MV-4-11 (cell line): ENCODE data around the gene ACBD6.
"Not testable (repeated sequence)": the region's sequence is repeated elsewhere in the genome, so short reads cannot be mapped to it uniquely, and the experiment has no call there.

Experiments
- DNase-seq: peaks from one replicate; lab custom pipeline; 2025; lab: John Stamatoyannopoulos, UW

The ACBD6 gene

DNA sequence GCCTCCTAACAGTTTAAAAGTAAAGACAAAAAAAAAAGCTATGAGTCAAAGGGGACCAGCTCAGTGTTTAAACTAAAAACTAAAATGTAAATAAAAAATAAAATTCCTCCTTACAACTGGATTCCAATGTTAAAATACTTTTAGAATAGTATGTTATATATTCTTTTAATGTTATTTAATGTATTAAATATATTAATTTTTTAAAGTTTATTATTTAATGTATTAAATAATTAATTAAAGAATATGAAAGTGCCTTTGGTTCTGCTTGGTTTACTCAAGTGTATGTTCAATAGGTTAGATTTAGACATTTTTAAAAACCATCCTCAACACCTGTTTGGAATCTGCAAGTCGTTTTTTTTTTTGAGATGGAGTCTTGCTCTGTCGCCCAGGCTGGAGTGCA lies 13.1 kb downstream of the ACBD6 start:
- DNase-seq, result no peak

DNA sequence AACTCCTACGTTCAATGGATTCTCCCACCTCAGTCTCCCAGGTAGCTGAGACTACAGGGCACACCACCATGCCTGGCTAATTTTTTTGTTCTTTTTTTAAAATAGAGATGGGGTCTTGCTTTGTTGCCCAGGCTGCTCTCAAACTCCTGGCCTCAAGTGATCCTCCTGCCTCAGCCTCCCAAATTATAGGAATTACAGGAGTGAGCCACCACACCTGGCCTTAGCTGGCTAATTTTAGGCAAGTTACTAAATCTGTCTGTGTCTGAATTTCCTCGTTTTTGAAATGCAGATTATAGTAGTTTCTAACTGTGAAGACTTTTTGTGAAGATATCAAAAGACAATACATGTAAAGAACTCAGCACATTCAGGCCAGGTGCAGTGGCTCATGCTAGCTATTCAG lies 13.7 kb downstream of the ACBD6 start:
- DNase-seq, result no peak

DNA sequence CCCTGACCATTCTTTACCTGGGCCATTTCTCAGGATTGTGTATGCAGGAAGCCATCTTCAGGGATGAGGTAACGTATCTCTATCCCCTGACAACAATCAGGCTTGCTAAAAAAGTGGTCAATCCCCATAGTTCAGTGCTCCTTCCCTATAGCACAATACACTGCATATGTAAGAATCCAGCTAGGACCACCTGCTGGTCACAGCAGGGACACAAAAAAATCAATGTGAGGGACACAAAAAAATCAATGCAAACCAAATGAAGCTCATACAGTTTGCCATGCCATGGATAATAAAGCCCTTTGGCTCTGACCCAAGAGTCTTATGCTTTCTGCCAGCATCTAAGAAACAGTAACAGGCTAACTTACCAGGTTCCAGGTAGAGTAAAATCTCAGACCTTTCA lies 16.3 kb downstream of the ACBD6 start:
- DNase-seq, result no peak

DNA sequence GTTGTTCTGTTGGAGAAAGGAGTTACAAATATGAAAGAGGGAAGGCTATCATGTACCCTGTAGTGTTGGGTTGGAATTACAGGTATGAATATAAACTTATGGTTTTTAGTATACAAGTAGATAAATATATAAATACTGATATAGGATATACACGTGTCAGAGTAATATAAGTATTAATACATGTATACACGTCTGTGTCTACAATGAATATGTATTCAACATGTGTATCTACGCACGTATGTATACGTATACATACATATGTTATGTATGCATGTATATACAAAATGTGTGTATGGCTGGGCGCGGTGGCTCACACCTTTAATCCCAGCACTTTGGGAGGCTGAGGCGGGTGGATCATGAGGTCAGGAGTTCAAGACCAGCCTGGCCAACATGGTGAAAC lies 17.9 kb downstream of the ACBD6 start:
- no peak for DNase-seq

DNA sequence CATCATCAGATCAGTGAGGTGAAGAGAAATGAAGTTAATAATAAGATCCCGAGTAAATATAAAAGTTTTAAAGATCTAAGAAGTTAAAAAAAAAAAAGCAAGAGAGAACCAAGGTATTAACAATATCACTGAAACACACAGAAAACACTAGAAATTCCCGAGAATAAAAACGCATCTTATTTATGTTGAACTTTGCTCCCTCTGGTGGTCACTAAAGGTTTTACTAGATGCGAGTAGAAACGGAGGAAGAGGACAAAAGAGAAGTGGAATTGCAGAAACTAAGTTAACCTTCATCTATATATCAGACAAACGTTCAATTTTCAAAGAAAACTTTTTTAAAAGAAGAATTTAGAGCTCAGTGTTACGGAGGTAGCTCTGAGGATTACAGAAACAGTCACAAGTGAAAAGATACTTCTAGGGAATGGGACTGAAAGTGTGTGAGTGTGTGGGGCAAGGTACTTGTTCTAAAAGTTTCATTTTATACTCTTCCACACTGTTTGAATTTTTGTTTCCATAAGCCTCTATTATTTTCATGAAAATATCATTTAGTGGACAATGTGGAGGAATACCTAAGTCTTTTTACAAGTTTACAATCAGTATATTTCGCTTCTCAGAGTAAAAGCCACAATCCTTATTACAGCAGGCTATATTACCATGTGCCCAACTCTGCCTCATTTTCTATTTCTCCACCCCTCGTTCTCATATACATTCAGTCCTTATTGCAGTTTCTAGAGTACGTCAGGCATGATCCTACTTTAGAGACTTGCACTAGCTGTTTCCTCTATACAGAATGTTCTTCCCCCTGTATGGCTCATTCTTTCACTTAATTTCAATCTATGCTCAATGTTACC lies 19.7 kb downstream of the ACBD6 start:
- DNase-seq, result peak; percentile 54

DNA sequence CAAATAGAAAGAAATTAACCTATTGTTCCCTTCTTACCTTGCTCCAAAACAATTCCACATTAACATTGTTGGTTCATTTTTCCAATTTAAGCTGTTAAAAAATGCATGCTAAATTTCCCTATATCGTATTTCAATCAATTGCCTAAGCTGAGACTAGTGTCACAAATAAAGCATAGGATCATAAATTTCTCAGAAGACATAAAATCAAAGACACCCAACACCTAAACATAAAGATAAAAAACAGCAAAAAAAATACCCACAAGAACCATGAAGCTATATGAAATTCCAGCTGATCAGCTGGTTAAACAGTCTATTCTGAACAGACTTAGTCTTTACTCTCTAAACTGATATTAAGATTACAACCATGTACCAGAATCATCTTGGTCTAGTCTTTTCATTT lies 32.3 kb downstream of the ACBD6 start:
- DNase-seq, result no peak

DNA sequence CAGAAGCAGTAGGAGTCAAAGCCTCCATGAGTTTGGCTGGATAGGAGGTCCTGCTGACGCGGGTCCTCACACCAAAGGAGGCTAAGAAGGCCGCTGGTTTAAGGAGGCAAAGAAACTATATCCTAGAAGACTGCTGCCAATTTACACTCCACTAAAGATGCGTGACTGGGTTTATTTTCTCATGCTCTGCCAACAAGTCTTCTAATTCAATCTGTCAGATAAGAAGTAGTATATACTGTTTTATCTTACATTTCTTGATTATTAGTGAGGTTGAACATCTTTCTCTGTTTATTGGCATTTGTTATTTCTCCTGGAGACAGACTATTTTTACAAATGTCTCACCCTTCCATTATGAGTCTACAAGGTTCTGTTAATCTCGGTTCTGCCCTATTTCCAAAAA lies 34.1 kb downstream of the ACBD6 start:
- no peak for DNase-seq

DNA sequence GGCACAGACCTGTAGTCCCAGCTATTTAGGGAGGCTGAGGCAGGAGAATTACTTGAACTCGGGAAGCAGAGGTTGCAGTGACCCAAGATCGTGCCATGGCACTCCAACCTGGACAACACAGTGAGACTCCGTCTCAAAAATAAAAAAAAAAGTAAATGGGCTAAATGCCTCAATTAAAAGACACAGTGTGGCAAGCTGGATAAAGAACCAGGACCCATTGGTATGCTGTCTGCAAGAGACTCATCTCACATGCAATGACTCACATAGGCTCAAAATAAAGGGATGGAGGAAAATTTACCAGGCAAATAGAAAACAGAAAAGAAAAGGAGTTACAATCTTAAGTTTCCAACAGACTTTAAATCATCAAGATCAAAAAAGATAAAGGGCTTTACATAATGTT lies 40.3 kb downstream of the ACBD6 start:
- DNase-seq, result no peak

DNA sequence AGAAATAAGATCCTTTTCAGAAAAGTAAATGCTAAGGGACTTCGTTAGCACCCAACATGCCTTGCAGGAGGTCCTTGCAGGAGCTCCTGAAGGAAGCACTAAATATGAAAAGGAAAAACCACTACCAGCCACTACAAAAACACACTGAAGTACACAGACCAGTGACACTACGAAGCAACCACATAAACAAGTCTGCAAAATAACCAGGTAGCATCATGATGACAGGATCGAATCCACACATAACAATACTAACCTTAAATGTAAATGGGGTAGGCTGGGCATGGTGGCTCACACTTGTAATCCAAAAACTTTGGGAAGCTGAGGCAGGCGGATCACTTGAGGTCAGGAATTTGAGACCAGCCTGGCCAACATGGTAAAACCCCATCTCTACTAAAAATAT lies 40.7 kb downstream of the ACBD6 start:
- not testable (repeated sequence) for DNase-seq

DNA sequence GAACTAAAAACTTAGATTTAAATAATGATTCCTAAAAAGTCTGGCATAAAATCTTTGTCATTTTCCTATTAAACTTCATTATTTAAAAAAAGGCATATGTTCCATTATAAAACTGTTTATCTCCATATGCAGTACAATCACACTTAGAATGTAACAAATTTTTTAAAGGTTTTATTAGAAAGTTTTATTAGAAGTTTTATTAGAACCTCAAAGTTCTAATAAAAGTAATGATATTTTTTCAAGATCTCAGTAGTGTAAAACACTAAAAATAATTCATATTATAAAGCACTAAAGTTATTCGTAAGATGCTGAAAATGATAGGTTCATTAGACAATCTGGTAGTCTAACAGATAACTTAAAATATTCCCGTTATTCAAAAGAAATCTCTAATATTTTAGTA lies 43.6 kb downstream of the ACBD6 start:
- no peak for DNase-seq

DNA sequence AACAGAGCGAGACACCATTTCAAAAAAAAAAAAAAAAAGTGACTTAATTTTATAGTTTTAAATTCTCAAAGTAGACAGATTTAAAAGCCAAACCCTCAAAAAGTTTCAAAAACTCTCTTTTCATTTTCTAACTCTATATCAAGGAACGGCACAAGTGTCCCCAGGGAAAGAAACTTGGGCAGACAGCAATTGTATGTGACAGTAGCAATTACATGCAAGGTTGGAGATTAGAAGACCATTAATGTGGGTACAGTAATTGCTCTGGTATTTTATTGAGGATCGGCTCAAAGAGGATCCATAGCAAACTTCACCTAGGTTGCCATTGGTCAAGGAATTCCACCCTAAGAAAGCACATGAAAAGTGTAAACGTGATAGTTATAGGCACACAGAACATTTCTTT lies 46.2 kb downstream of the ACBD6 start:
- DNase-seq, result no peak

DNA sequence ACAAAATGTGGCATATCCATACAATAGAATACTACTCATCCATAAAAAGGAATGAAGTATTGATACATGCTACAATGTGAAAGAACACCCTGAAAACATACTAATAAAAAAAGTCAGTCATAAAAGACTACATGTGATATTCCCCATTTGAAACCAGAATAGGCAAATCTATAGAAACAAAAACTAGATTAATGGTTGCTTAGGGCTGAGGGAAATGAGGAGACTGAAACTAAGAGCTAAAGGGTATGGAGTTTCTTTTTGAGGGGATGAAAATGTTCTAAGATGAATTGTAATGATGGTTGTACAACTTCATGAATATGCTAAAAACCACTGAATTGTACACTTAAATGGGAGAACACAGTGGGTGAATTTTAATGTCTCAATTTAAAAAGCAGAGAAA lies 50.9 kb downstream of the ACBD6 start:
- no peak for DNase-seq

DNA sequence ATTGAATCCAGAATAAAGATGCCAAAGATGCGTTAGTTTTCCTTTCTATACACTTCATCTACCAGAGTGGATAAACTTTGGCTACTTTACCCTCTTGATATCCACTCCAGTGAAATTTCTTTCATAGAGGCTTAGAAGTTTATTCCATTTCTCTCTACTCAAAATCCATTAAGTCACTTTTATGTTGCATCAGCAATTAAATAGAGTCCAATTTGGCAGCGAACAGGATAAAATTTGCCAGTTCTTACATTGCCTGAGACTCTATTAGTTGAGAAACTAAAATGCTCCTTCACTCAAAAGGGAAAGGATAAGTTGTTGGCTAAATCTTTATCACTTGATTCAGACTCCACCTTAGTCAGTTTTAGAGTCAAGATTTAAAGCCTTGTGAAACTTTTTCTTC lies 57.9 kb downstream of the ACBD6 start:
- DNase-seq, result no peak

DNA sequence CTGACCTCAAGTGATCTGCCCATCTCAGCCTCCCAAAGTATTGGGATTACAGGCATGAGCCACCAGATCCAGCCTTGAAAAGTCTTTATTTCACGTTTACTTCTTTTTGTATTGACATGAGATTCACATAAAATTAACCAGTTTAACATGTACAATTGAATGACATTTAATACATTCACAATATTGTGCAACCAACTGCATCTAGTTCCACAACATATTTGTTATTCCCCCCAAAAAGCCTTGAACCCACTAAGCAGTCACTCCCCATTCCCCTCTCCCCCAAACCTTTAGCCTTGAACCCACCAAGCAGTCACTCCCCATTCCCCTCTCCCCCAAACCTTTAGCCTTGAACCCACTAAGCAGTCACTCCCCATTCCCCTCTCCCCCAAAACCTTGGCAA lies 62.0 kb downstream of the ACBD6 start:
- DNase-seq, result no peak

DNA sequence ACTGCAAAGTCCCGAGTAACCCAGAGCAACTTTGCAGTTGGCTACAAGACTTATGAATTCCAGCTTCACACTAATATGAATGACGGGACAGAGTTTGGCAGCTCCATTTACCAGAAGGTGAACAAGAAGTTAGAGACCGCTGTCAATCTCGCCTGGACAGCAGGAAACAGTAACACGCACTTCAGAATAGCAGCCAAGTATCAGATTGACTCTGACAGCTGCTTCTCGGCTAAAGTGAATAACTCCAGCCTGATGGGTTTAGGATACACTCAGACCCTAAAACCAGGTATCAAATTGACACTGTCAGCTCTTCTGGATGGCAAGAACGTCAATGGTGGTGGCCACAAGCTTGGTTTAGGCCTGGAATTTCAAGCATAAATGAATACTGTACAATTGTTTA lies 66.8 kb downstream of the ACBD6 start:
- DNase-seq, result no peak

DNA sequence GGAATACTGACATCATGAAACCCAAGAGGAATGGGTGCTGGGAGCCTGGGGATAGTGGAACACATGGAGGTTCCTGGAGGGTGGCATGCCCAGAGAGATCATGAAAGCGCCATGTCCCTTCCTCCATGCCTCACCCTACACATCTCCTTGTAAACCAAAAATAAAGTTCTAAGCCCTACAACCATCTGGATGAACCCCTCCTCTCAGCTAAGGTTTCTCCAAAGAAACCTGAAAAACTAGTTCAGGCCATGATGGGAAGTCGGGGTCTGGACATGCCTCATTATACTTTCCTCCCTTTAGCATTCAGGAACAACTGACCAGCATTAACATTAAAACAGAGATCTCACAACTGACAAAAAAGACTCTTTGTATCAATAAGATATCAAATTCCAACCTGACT lies 68.5 kb downstream of the ACBD6 start:
- no peak for DNase-seq

DNA sequence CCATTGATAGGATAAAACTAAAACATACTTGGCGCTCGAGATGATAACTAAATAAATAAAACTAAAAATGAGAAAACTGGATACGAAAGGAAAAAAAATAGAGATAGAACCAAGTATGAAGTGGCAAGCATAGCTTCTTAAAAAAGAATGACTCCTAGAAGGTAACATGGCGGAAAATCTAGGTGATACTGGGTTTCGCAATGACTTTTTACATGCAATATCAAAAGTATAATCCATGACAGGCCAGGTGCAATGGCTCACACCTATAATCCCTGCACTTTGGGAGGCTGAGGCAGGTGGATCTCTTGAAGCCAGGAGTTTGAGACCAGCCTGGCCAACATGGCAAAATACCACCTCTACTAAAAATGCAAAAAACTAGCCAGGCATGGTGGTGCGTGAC lies 70.7 kb downstream of the ACBD6 start:
- no peak for DNase-seq

DNA sequence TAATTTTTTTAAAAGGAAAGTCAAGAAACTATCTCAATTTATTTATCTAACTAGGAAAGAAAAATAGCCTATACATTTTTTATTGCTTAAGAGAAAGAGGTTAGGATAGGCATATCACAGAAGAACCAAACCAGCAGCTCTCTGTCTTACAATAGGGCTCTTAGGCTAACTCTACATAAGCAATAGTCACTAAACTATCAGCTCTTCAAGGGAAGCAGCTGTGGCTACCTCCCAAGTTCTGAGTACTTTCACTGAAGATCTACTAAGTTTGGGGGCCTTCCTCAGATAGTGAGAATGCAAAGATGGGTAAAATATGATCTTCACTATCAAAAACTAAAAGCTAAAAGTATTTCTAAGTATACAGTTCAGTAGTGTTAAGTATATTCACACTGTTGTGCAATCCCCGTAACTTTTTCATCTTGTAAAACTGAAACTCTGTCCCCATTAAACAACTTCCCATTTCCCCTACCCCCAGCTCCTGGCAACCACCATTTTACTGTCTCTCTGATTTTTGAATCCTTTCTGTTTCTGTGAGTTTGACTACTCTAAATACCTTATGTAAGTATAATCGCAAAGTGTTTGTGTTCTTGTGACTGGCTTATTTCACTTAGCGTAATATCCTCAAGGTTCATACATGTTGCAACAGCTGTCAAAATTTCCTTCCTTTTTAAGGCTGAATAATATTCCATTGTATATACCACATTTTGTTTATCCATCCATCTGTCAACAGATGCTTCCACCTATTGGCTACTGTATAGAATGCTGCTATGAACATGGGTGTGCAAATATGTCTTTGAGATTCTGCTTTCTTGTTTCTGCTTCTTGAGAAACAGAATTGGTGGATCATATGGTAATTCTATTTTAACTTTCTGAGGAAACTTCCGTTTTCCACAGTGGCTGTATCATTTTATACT lies 73.3 kb downstream of the ACBD6 start:
- DNase-seq, result peak; percentile 92

DNA sequence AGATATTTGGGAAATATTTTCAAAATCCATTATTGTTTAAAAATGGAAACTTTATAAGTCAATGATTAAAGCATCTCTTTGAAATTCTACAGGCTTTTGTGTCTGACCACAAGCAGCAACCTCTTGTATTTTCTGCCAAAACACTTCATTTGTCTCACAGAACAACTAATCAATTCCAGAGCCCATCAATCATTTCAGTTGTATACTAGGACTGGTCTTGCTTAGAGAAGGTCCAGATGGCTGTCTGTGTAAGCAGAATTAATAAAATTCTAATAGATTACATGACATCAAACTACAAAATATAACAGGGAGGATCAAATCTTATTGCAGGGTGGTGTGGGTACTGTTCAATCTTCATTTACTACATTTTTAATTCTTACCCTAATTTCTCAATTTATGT lies 76.4 kb downstream of the ACBD6 start:
- no peak for DNase-seq

DNA sequence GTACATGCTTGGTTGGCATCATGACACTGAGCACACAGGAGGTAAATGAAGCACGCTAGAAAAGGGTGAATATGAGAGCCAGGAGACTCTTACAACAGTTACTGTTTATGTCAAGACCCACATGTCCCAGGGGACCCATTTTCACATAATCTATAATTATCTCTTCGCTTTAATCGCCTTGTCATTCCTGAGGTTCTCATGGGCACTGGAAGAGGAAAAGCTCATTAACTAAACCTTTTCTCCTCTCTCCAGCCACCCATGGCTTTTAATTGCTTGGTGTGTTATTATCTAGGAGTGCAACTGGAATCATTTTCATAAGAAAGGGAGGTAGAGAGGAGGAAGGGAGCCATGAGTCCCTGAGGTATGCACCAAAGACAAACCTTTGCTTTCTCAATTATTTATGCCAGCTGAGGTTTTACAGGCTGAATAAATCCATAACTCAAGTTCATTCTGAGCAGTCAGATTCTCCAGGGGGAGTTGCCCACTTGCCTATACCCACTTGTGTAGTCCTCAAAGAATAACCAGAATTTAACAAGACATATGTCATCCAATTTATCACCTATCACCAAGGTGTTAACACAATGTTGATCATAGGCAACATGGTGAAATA lies 77.4 kb downstream of the ACBD6 start:
- no peak for DNase-seq

DNA sequence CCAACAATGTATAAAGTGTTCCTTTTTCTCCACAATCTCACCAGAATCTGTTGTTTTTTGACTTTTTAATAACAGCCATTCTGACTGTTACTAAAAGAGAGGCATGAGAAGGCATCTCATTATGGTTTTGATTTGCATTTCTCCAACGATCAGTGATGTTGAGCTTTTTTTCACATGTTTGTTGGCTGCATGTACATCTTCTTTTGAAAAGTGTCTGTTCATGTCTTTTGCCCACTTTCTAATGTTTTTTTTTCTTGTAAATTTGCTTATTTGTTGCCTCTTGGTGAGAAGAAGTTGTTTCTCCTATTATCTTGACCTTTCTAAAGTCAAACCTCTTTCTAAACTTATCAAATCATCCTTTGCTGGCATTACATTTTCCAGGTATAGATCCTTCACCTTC lies 80.8 kb downstream of the ACBD6 start:
- DNase-seq, result no peak

DNA sequence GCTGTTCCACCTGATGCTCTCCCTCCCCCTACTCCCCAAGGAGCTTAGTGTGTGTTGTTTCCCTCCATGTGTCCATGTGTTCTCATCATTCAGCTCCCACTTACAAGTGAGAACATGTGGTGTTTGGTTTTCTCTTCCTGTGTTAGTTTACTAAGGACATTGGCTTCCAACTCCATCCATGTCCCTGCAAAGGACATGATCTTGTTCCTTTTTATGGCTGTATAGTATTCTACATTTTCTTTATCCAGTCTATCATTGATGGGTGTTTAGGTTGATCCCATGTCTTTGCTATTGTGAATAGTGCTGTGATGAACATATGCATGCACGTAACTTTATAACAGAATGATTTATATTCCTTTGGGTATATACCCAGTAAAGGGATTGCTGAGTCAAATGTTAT lies 81.2 kb downstream of the ACBD6 start:
- not testable (repeated sequence) for DNase-seq
